GM19239 (cell line): ENCODE data around the gene SLC35F2.
A peak's percentile ranks its signal among the peaks of the same experiment; 100 is the strongest.

Experiments used
- DNase-seq: peaks from one replicate; pipeline ENCODE4 v3.0.0; 2011; ENCODE audit warnings: low spot score; ENCODE audit not compliant: insufficient read length
- FAIRE-seq: peaks from 2 replicates; lab custom pipeline; 2011; peaks lifted over from hg19 to GRCh38; lab: Jason Lieb, UNC

The SLC35F2 gene

DNA sequence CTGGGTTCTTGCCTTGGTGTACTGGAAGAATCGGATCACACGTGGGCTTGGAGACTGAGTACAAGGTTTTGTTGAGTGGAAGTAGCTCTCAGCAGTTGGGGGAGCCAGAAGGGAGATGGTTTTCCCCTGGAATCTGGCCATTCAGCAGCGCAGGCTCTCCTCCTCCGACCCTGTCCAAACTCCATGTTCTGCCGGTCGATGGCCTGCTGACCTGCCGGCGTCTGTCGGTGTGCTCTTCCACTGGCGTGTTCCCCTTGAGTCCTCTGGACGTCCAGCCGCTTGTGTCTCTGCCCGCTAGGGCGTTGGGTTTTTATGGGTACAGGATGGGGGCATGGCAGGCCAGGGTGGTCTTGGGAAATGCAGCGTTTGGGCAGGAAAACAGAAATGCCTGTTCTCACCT, 108.3 kb downstream of the SLC35F2 start:
- FAIRE-seq = no peak
- no peak for DNase-seq

DNA sequence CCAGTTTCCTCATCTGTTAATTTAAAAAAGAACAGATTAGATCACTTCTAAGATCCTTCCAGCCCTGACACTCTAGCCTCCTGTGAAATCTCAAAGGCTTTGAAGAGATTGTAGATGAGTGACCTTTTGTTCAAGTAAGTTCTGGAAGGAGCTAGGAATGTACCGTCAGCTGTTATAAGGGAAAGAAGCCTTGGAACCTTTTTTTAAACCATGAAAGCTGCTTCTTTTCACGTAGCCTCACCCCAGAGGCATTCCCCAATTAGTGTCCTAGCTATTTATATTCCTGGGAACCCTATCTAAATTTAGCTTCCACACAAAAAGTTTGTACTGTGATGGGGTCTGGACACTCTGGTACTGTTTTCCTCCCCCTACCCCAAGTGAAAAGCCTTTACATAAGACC, 111.0 kb downstream of the SLC35F2 start:
- FAIRE-seq = no peak
- DNase-seq = no peak

DNA sequence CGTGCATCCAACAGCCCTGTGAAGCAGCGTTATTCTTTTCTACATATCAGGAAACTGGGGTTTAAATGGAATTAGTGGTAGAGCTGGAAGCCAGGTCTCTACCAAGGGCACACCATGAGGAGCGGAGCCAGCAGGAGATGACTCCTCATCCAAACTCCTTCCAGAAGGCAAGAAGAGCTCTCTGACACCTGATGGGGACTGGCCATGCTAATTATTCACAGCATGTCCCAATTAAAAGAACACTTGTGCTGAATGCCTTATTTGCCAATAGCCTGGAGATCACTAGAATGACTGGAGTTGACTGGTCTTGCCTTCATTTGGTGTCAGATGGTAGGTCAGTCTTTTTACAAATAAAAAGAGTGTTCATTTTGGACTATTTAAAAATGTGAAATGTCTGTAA, 113.9 kb downstream of the SLC35F2 start:
- no peak for FAIRE-seq
- DNase-seq = no peak

DNA sequence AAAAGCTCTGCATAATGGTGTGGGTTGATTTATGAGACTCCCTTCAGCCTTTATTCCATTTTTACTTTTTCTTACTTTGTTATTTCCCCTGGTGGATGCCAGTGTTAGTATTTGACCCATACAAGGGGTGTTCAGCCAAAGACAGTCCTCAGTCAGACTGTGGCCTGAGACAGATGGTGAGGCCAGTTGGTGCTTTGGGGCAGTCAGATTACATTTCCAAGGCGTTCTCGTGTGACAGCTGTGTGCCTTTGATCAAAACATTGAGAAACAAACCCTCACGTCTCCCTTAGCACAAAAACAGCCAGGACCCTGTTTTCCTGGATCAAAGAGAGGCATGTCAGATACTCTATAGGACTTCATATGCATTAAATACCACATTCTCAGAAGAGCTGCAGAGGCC, 115.4 kb downstream of the SLC35F2 start:
- no peak for FAIRE-seq
- no peak for DNase-seq

DNA sequence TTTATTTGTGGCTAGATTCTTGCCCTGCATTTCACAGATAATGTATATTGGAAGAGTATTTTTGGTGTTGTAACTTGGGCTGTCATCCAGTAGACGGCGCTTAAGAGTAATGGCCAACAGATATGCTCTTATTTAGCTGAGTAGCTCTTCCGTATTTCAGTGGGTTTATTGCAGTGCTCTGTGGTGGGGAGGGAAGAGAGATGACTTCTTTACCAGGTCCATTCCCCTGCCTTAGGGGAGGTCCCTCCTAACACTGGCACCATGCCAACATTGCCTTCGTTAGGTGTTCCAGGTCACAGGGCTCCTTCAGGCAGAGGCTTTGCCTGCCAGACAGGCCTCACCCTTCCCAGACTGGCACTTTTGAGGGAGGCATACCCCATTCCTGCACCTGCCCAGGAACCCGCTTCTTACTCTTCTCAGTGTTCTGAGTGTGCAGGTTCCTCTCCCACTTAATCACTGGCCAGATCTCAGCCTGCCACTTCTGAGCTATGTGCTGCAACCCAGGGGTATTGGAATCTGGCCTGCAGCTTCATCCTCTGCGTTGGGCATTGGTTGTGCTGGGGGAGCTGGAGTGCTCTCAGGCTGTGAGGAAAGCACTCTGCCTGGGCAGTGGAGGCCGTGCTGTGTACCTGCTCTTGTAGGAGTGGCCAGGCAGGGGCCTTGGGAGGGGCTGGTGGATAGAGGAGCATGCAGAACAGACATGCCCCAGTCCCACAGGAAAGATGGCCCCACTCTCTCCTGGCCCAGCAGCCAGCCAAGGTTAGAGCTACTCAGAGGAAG, 117.4 kb downstream of the SLC35F2 start:
- peak; percentile 26 for FAIRE-seq
- peak; percentile 8 for DNase-seq
